GM21447 (cell line): ENCODE results near the gene MAJIN.
"Not testable (repeated sequence)": the region's sequence is repeated elsewhere in the genome, so short reads cannot be mapped to it uniquely, and the experiment has no call there.

Experiments
- ATAC-seq: cut with Tn5 transposase; IDR thresholded peaks from one replicate; pipeline ENCODE4 v1.9.1; 2021; ENCODE audit not compliant: unreplicated experiment

Gene MAJIN

GRCh38 chr11:64994318-64994717 lies 22.4 kb upstream of the MAJIN start:
- no peak for ATAC-seq

- ATAC-seq = no peak
Measured at GRCh38 chr11:64990222-64990923, 18.5 kb upstream of the MAJIN start.

- ATAC-seq = no peak
Measured at GRCh38 chr11:64989416-64989815, 17.5 kb upstream of the MAJIN start.

GRCh38 chr11:64987998-64988854 lies 16.3 kb upstream of the MAJIN start:
- no peak for ATAC-seq

GRCh38 chr11:64983339-64983738 lies 11.4 kb upstream of the MAJIN start:
- not testable (repeated sequence) for ATAC-seq

GRCh38 chr11:64976651-64977050 lies 4.7 kb upstream of the MAJIN start:
- ATAC-seq = no peak

GRCh38 chr11:64974124-64974523 lies 2.2 kb upstream of the MAJIN start:
- ATAC-seq = no peak

- no peak for ATAC-seq
Measured at GRCh38 chr11:64970731-64971151, 1.2 kb downstream of the MAJIN start.

- ATAC-seq = no peak
Measured at GRCh38 chr11:64969209-64969608, 2.7 kb downstream of the MAJIN start.

GRCh38 chr11:64967375-64967774 lies 4.5 kb downstream of the MAJIN start:
- no peak for ATAC-seq

- no peak for ATAC-seq
Measured at GRCh38 chr11:64963072-64963631, 8.8 kb downstream of the MAJIN start.

- no peak for ATAC-seq
Measured at GRCh38 chr11:64960719-64961118, 11.2 kb downstream of the MAJIN start.

- no peak for ATAC-seq
Measured at GRCh38 chr11:64959498-64959897, 12.4 kb downstream of the MAJIN start.

- no peak for ATAC-seq
Measured at GRCh38 chr11:64954201-64954600, 17.7 kb downstream of the MAJIN start.

- no peak for ATAC-seq
Measured at GRCh38 chr11:64951529-64951928, 20.4 kb downstream of the MAJIN start.

GRCh38 chr11:64947208-64947814 lies 24.6 kb downstream of the MAJIN start:
- ATAC-seq = no peak

- no peak for ATAC-seq
Measured at GRCh38 chr11:64936539-64936938, 35.4 kb downstream of the MAJIN start.

GRCh38 chr11:64935359-64936081 lies 36.4 kb downstream of the MAJIN start, which contains the start of gene GPHA2:
TSS of gene GPHA2 (minus strand) at chr11:64935893. CDS start at chr11:64935460, 433 bp downstream.
- no peak for ATAC-seq

- ATAC-seq = no peak
Measured at GRCh38 chr11:64934682-64935358, 37.1 kb downstream of the MAJIN start.
